Measurements from ENCODE around the gene TRIM31.

TRIM31 gene

GRCh38 chr6:30104661-30105060 is 8.2 kb downstream of the TRIM31 start:
- TF ChIP-seq CTCF (conservative IDR thresholded peaks at IDR 0.05; ENCODE audit: low read depth): no peak
- no peak for DNase-seq (ENCODE audit: low spot score)
- H3K27ac ChIP-seq: no peak overlapping the region
- ChIA-PET CTCF (interaction anchor here (0.7 to 5.0 kb wide), 6 partner anchors 10 to 28 kb away, joined by 3 to 32 read pairs (median 6); no protein-coding TSS in a partner anchor), POLR2A (ENCODE audit: low non-redundant PET) (no interaction called here)

- no peak overlapping the region for H3K27ac ChIP-seq
- no peak for DNase-seq (ENCODE audit: low spot score)
- TF ChIP-seq CTCF (conservative IDR thresholded peaks at IDR 0.05; ENCODE audit: low read depth): no peak
- ChIA-PET CTCF (interaction anchor here (0.6 to 5.0 kb wide), 15 partner anchors 9 to 189 kb away, joined by 3 to 32 read pairs (median 5); partner anchors contain the start of gene TRIM31), POLR2A (ENCODE audit: low non-redundant PET) (no interaction called here)
Measured at GRCh38 chr6:30103872-30104179, 9.1 kb downstream of the TRIM31 start.

GRCh38 chr6:30102970-30103871 is 9.7 kb downstream of the TRIM31 start:
- peak overlapping the region; percentile 38 for H3K27ac ChIP-seq
- TF ChIP-seq CTCF (conservative IDR thresholded peaks at IDR 0.05; ENCODE audit: low read depth): peak; percentile 90
- DNase-seq (ENCODE audit: low spot score): peak; percentile 84
- POLR2A ChIA-PET (ENCODE audit: low non-redundant PET): no interaction called here
- CTCF ChIA-PET: interaction anchor here (0.5 to 5.0 kb wide), 23 partner anchors 9 to 1107 kb away, joined by 3 to 32 read pairs (median 5); partner anchors contain the start of gene TRIM31

- no peak for TF ChIP-seq CTCF (conservative IDR thresholded peaks at IDR 0.05; ENCODE audit: low read depth)
- DNase-seq (ENCODE audit: low spot score): peak; percentile 17
- ChIA-PET POLR2A (ENCODE audit: low non-redundant PET) (interaction anchor here (0.7 to 1.4 kb wide), 2 partner anchors 29 to 42 kb away, joined by 4 to 9 read pairs; partner anchors contain the start of gene POLR1H), CTCF (interaction anchor here (0.6 to 5.0 kb wide), 16 partner anchors 10 to 472 kb away, joined by 3 to 32 read pairs (median 4); partner anchors contain the start of gene TRIM31)
- H3K27ac ChIP-seq: peak overlapping the region; percentile 73
Measured at GRCh38 chr6:30102414-30102969, 10.4 kb downstream of the TRIM31 start.

- ChIA-PET CTCF (interaction anchor here (0.5 to 1.6 kb wide), 4 partner anchors 30 to 254 kb away, joined by 4 to 8 read pairs (median 6); partner anchors contain the start of gene TRIM26), POLR2A (ENCODE audit: low non-redundant PET) (interaction anchor here (0.7 to 1.4 kb wide), 4 partner anchors 27 to 41 kb away, joined by 3 to 9 read pairs (median 4); partner anchors contain the start of genes POLR1H and PPP1R11)
- TF ChIP-seq CTCF (conservative IDR thresholded peaks at IDR 0.05; ENCODE audit: low read depth): no peak
- peak overlapping the region; percentile 73 for H3K27ac ChIP-seq
- DNase-seq (ENCODE audit: low spot score): peak; percentile 93
Measured at GRCh38 chr6:30101444-30102413, 11.2 kb downstream of the TRIM31 start.

Data from RWPE1 (cell line).